IPS-18a (cell line): Measurements from ENCODE around the gene PTMS.
A peak's percentile ranks its signal among the peaks of the same experiment; 100 is the strongest.

ENCODE experiments used
- H3K27ac ChIP-seq: one replicate; pipeline ENCODE4 v1.5.1; 2013; ENCODE audit warnings: low read length
- H3K27me3 ChIP-seq: one replicate; pipeline ENCODE4 v1.6.1; 2013; ENCODE audit warnings: mild to moderate bottlenecking, low read length; ENCODE audit not compliant: control insufficient read depth, insufficient read depth
- H3K36me3 ChIP-seq: one replicate; pipeline ENCODE4 v1.6.1; 2013; ENCODE audit warnings: low read depth, low read length; ENCODE audit not compliant: control insufficient read depth
- H3K4me1 ChIP-seq: one replicate; pipeline ENCODE4 v1.6.1; 2013; ENCODE audit warnings: low read depth, low read length; ENCODE audit not compliant: control insufficient read depth
- H3K4me3 ChIP-seq: one replicate; pipeline ENCODE4 v1.5.1; 2013; ENCODE audit warnings: low read length
- H3K9ac ChIP-seq: one replicate; pipeline ENCODE4 v1.6.1; 2013; ENCODE audit warnings: mild to moderate bottlenecking, low read length, moderate library complexity
- H3K9me3 ChIP-seq: one replicate; pipeline ENCODE4 v1.6.1; 2013; ENCODE audit warnings: low read depth, low read length; ENCODE audit not compliant: control insufficient read depth

Gene PTMS

GRCh38 chr12:6753772-6754356 lies 12.3 kb upstream of the PTMS start:
- H3K9me3 ChIP-seq, result no peaks in the 10 kb centered on the region
- H3K36me3 ChIP-seq, result peaks cover 31% of the 10 kb centered on the region
- H3K9ac ChIP-seq, result no peak overlapping the region
- H3K4me3 ChIP-seq, result peak overlapping the region; percentile 22
- H3K27me3 ChIP-seq, result no peaks in the 10 kb centered on the region
- H3K27ac ChIP-seq, result no peak overlapping the region
- H3K4me1 ChIP-seq, result peaks cover 11% of the 10 kb centered on the region

DNA sequence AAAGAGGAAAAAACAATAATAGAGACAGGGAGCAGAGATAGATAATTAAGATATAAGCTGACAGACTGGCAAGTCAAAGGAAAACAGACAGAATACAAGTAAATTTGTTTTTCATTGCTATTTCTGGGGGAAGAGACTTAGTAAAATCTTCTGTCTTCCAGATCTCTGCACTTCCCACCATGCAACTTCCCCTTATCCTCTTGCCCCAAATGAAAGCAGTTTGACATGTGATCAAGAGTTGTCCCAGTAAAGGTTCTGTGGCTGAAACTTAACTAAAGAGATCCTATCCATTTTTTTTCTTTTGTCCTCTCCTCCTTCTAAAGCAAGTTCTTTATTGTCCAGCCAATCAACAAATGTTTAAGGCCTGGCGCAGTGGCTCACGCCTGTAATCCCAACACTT lies 11.8 kb upstream of the PTMS start:
- H3K9ac ChIP-seq, result no peak overlapping the region
- no peaks in the 10 kb centered on the region for H3K9me3 ChIP-seq
- H3K4me1 ChIP-seq, result peaks cover 11% of the 10 kb centered on the region
- no peak overlapping the region for H3K27ac ChIP-seq
- peaks cover 25% of the 10 kb centered on the region for H3K36me3 ChIP-seq
- no peaks in the 10 kb centered on the region for H3K27me3 ChIP-seq
- H3K4me3 ChIP-seq, result no peak overlapping the region

- Histone ChIP-seq H3K4me1 (peaks cover 6% of the 10 kb centered on the region), H3K27ac (no peak overlapping the region), H3K9me3 (no peaks in the 10 kb centered on the region), H3K9ac (no peak overlapping the region), H3K4me3 (no peak overlapping the region), H3K27me3 (no peaks in the 10 kb centered on the region), H3K36me3 (no peaks in the 10 kb centered on the region)
Observed at GRCh38 chr12:6757028-6757690, 9.0 kb upstream of the PTMS start.

DNA sequence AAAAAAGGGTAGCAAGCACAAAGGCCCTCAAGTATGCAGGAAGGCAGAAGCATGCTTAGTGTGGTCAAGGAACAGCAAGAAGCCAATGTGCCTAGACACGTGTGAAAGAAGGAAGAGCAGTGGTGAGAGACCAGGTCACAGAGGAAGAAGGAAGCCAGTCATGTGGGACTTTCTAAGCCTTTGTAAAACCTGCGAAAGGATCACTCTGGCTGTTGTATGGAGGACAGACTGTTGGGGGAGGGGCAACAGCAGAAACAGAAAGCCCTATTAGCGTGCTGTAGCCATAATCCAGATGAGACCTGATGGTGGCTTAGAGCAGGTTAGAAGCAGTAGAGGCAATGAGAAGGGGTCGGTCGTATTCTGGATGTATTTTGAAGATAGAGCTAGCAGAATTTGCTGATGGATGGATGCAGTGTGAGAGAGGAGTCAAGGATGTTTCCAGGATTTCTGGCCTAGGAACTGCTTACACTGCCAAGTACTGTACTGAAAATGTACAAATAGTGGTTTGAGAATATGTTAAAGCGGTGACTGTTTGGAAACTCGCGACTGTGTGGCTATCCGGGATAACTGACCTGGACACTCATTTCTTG lies 7.6 kb upstream of the PTMS start:
- Histone ChIP-seq H3K9me3 (no peaks in the 10 kb centered on the region), H3K4me1 (peaks cover 11% of the 10 kb centered on the region), H3K36me3 (no peaks in the 10 kb centered on the region), H3K27me3 (no peaks in the 10 kb centered on the region), H3K9ac (no peak overlapping the region), H3K27ac (no peak overlapping the region), H3K4me3 (no peak overlapping the region)

GRCh38 chr12:6759741-6760140 lies 6.4 kb upstream of the PTMS start:
- H3K9ac ChIP-seq, result no peak overlapping the region
- no peaks in the 10 kb centered on the region for H3K9me3 ChIP-seq
- no peaks in the 10 kb centered on the region for H3K27me3 ChIP-seq
- H3K27ac ChIP-seq, result no peak overlapping the region
- H3K4me3 ChIP-seq, result no peak overlapping the region
- H3K36me3 ChIP-seq, result no peaks in the 10 kb centered on the region
- peaks cover 9% of the 10 kb centered on the region for H3K4me1 ChIP-seq

- Histone ChIP-seq H3K4me3 (peak overlapping the region; percentile 22), H3K9ac (peak overlapping the region; percentile 30)
Observed at GRCh38 chr12:6763380-6763779, 2.8 kb upstream of the PTMS start.

DNA sequence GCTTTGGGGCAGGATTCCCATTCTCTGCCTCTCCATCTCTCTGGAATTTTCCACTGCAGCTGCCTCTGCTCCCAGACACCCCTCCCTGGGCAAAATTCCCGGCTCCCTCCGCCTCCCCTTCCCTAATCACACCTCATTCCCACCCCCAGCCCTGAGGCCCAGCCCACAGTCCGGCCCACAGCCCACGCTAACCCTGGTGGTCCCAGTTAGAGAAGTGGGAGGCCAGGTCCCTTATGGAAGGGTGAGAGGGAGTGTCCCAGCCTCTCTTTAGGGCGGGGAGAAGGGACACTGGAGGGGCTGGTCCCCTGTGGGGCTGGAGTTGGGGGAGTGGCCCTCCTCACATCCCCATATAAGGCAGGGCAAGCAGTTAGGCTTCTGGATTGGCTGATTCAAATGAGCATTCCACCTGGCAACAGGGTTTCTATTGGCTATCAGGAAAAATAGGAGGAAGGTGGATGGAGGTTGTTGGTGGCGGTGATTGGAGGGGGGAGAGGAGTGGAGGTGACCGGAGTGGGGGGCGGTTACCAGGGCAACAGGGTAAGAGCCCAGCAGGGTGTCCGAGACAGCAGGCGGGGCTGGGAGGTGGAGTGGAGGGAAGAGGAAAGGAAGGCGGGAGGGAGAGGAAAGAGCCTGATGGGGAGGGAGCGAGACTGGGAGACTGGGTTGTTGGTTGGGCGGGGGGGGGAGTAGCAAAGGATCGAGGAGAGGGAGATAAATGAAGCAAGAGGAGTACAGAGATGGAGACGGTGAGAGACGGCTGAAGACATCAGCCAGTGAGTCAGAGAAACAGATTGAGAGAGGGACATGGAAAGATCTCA lies 1.9 kb upstream of the PTMS start:
- Histone ChIP-seq H3K27ac (peak overlapping the region; percentile 59), H3K36me3 (no peaks in the 10 kb centered on the region), H3K9ac (peak overlapping the region; percentile 30), H3K9me3 (no peaks in the 10 kb centered on the region), H3K4me3 (peak overlapping the region; percentile 66), H3K4me1 (peaks cover 25% of the 10 kb centered on the region), H3K27me3 (no peaks in the 10 kb centered on the region)

More at GRCh38 chr12:6763380-6763779, 2.8 kb upstream of the PTMS start:
- Histone ChIP-seq H3K27ac (peak overlapping the region; percentile 59), H3K4me1 (peaks cover 19% of the 10 kb centered on the region), H3K9me3 (no peaks in the 10 kb centered on the region), H3K36me3 (no peaks in the 10 kb centered on the region), H3K27me3 (no peaks in the 10 kb centered on the region)

DNA sequence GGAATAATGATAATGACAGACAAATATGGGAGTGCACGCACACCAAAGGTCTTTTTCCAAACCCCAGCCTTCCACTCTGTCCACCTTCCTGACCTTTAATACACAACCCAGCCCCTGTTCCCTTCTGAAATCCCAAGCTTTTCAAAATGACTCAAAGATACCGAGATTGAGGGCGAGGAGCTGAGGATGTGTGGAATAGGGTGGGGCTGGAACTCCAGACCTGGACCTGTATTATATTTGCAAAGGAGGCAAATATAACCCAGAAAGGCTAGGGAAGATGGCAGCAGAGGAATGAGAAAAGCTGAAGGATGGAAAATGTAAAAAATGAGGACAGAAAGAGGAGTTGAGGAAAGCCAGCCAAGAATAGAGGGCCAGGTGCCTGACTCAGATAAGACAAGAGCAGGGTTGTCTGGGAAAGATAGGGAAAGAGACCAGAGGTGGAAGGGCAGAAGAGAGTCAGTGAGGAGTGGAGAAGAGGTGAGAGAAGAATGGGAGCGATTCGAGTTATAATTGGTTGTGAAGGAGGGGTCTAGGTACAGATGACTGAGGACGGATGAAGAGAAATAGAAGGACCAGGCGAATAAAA lies 1.0 kb upstream of the PTMS start:
- H3K9ac ChIP-seq, result peak overlapping the region; percentile 46
- H3K27me3 ChIP-seq, result no peaks in the 10 kb centered on the region
- H3K9me3 ChIP-seq, result no peaks in the 10 kb centered on the region
- peak overlapping the region; percentile 66 for H3K4me3 ChIP-seq
- peak overlapping the region; percentile 63 for H3K27ac ChIP-seq
- no peaks in the 10 kb centered on the region for H3K36me3 ChIP-seq
- H3K4me1 ChIP-seq, result peaks cover 30% of the 10 kb centered on the region

GRCh38 chr12:6766651-6767349 lies 637 bp downstream of the PTMS start:
- Histone ChIP-seq H3K27me3 (no peaks in the 10 kb centered on the region), H3K27ac (no peak overlapping the region), H3K4me1 (peaks cover 30% of the 10 kb centered on the region), H3K9ac (peak overlapping the region; percentile 47), H3K4me3 (peak overlapping the region; percentile 80), H3K36me3 (peaks cover 11% of the 10 kb centered on the region), H3K9me3 (no peaks in the 10 kb centered on the region)

DNA sequence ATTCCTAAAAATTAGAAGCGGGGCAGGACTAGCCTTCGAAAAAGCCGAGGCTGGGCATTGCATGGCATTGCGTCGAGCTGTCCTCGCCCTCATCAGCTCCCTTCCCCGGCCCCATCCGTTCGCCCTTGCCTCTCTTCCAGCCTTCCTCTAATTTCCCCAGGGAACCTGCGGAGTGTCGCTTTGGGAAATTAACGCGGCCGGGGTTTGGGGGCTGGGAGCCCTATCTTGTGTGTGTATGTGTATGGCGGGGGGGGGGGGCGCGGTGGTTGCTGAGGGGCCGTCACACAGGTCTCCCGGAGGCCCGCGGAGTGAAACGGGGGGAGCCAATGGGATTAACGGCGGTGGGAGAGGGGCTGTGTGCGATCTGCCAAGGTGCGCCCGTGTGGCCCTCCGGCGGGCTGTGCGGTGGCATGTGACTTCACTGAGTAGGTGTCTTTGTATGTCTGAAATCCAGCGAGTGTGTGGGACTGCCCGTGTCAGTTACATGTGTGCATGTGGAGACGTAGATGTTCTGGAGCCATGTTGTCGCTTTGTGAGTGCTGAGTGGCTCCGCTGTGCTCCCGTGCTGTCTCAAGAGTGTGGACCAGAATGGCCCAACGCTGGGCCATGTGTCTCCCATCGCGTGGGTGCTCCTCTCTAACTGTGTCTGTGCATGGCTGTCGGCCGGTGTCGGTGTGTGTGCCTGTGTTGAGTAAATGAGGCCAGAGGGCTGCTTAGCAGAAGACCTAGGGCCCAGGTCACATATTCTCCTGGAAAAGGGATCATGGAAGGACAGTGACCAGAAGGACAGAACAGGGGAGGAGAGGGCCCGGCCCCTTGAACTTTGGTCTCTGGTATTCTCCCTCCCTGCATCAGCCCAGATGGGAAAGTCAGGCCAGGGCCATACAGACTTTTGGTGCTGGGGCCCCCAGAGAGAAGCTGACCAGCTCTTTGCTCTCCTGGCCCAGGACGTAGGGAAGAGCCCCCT lies 1.5 kb downstream of the PTMS start:
- H3K4me3 ChIP-seq, result peak overlapping the region; percentile 80
- H3K9me3 ChIP-seq, result no peaks in the 10 kb centered on the region
- H3K9ac ChIP-seq, result peak overlapping the region; percentile 47
- peaks cover 3% of the 10 kb centered on the region for H3K27me3 ChIP-seq
- peaks cover 11% of the 10 kb centered on the region for H3K36me3 ChIP-seq
- no peak overlapping the region for H3K27ac ChIP-seq
- peaks cover 32% of the 10 kb centered on the region for H3K4me1 ChIP-seq
